Measurements from ENCODE around the gene GRAMD1C. TPM values are rescaled to one million over a fixed set of nuclear protein-coding genes. Genes with fewer than 3 reads are reported as not detected.
A peak's percentile ranks its signal among the peaks of the same experiment; 100 is the strongest.

GRAMD1C gene
- total RNA-seq, 1 experiment from 2014 or later = 0.79 TPM

GRCh38 chr3:113895964-113896363, 57.4 kb downstream of the GRAMD1C start:
- ChIA-PET POLR2A (interaction anchor here (0.7 to 2.1 kb wide), 4 partner anchors 10 to 147 kb away, joined by 3 to 11 read pairs (median 5); no protein-coding TSS in a partner anchor), CTCF (interaction anchor here (0.7 to 4.9 kb wide), 4 partner anchors 18 to 611 kb away, joined by 3 to 39 read pairs (median 5); no protein-coding TSS in a partner anchor)
- TF ChIP-seq CTCF (IDR thresholded peaks at IDR 0.05; ENCODE audit: unreplicated experiment) = no peak
- DNase-seq (ENCODE audit: unreplicated experiment) = no peak
- no peaks in the 10 kb centered on the region for H3K27me3 Mint-ChIP-seq (ENCODE audit: insufficient read depth, unreplicated experiment)
- peaks cover 14% of the 10 kb centered on the region for H3K4me1 Mint-ChIP-seq (ENCODE audit: insufficient read depth, unreplicated experiment)
- BruUV-seq (replicated peaks) = no TSS peak
- H3K9me3 Mint-ChIP-seq (ENCODE audit: unreplicated experiment) = no peaks in the 10 kb centered on the region
- no peak overlapping the region for H3K4me3 Mint-ChIP-seq (ENCODE audit: unreplicated experiment)
- H3K27ac Mint-ChIP-seq (ENCODE audit: low read depth, unreplicated experiment) = no peak overlapping the region
- H3K36me3 Mint-ChIP-seq (ENCODE audit: insufficient read depth, unreplicated experiment) = no peaks in the 10 kb centered on the region
- intact Hi-C loops (cut with micrococcal nuclease) = no loop called here

GRCh38 chr3:113896930-113897329, 58.3 kb downstream of the GRAMD1C start:
- no peaks in the 10 kb centered on the region for H3K27me3 Mint-ChIP-seq (ENCODE audit: insufficient read depth, unreplicated experiment)
- H3K4me1 Mint-ChIP-seq (ENCODE audit: insufficient read depth, unreplicated experiment) = peaks cover 14% of the 10 kb centered on the region
- H3K9me3 Mint-ChIP-seq (ENCODE audit: unreplicated experiment) = no peaks in the 10 kb centered on the region
- intact Hi-C loops (cut with micrococcal nuclease) = no loop called here
- no peak overlapping the region for H3K27ac Mint-ChIP-seq (ENCODE audit: low read depth, unreplicated experiment)
- CTCF ChIA-PET = interaction anchor here (1.0 to 4.9 kb wide), 5 partner anchors 16 to 58 kb away, joined by 4 to 39 read pairs (median 6); partner anchors contain the start of gene GRAMD1C
- POLR2A ChIA-PET = interaction anchor here (0.8 to 3.4 kb wide), 12 partner anchors 9 to 201 kb away, joined by 3 to 29 read pairs (median 8); partner anchors contain the start of genes ATP6V1A, GRAMD1C, NAA50 and USF3
- DNase-seq (ENCODE audit: unreplicated experiment) = no peak
- H3K4me3 Mint-ChIP-seq (ENCODE audit: unreplicated experiment) = peak overlapping the region; percentile 64
- no peaks in the 10 kb centered on the region for H3K36me3 Mint-ChIP-seq (ENCODE audit: insufficient read depth, unreplicated experiment)
- BruUV-seq (replicated peaks) = no TSS peak
- TF ChIP-seq CTCF (IDR thresholded peaks at IDR 0.05; ENCODE audit: unreplicated experiment) = no peak

- DNase-seq (ENCODE audit: unreplicated experiment) = peak; percentile 33
- Mint-ChIP-seq H3K9me3 (ENCODE audit: unreplicated experiment) (no peaks in the 10 kb centered on the region), H3K36me3 (ENCODE audit: insufficient read depth, unreplicated experiment) (no peaks in the 10 kb centered on the region), H3K27me3 (ENCODE audit: insufficient read depth, unreplicated experiment) (no peaks in the 10 kb centered on the region), H3K4me3 (ENCODE audit: unreplicated experiment) (peak overlapping the region; percentile 64), H3K4me1 (ENCODE audit: insufficient read depth, unreplicated experiment) (peaks cover 14% of the 10 kb centered on the region), H3K27ac (ENCODE audit: low read depth, unreplicated experiment) (no peak overlapping the region)
- intact Hi-C loops (cut with micrococcal nuclease) = no loop called here
- CTCF ChIA-PET = interaction anchor here (0.6 to 4.9 kb wide), 5 partner anchors 16 to 161 kb away, joined by 4 to 39 read pairs (median 6); partner anchors contain the start of gene GRAMD1C
- POLR2A ChIA-PET = interaction anchor here (0.7 to 3.4 kb wide), 13 partner anchors 9 to 202 kb away, joined by 3 to 29 read pairs (median 7); partner anchors contain the start of genes ATP6V1A, GRAMD1C, NAA50 and USF3
- no TSS peak for BruUV-seq (replicated peaks)
- TF ChIP-seq CTCF (IDR thresholded peaks at IDR 0.05; ENCODE audit: unreplicated experiment) = no peak
Observed at GRCh38 chr3:113897373-113897777, 58.8 kb downstream of the GRAMD1C start.

- Mint-ChIP-seq H3K4me3 (ENCODE audit: unreplicated experiment) (no peak overlapping the region), H3K27ac (ENCODE audit: low read depth, unreplicated experiment) (no peak overlapping the region)
- CTCF ChIA-PET = interaction anchor here (1.0 to 4.9 kb wide), 4 partner anchors 10 to 59 kb away, joined by 4 to 39 read pairs (median 22); no protein-coding TSS in a partner anchor
Observed at GRCh38 chr3:113898892-113899291, 60.3 kb downstream of the GRAMD1C start.

More at GRCh38 chr3:113898892-113899291, 60.3 kb downstream of the GRAMD1C start:
- peaks cover 14% of the 10 kb centered on the region for H3K4me1 Mint-ChIP-seq (ENCODE audit: insufficient read depth, unreplicated experiment)
- no peak for DNase-seq (ENCODE audit: unreplicated experiment)
- intact Hi-C loops (cut with micrococcal nuclease) = no loop called here
- no TSS peak for BruUV-seq (replicated peaks)
- H3K9me3 Mint-ChIP-seq (ENCODE audit: unreplicated experiment) = no peaks in the 10 kb centered on the region
- POLR2A ChIA-PET = interaction anchor here (0.7 to 3.4 kb wide), 3 partner anchors 14 to 153 kb away, joined by 3 to 29 read pairs (median 8); partner anchors contain the start of genes ATP6V1A and NAA50
- no peak for TF ChIP-seq CTCF (IDR thresholded peaks at IDR 0.05; ENCODE audit: unreplicated experiment)
- no peaks in the 10 kb centered on the region for H3K27me3 Mint-ChIP-seq (ENCODE audit: insufficient read depth, unreplicated experiment)
- H3K36me3 Mint-ChIP-seq (ENCODE audit: insufficient read depth, unreplicated experiment) = no peaks in the 10 kb centered on the region
